HG02938 (cell line): ENCODE data around the gene CXorf66.
"Not testable (repeated sequence)": the region's sequence is repeated elsewhere in the genome, so short reads cannot be mapped to it uniquely, and the experiment has no call there.

Experiments
- ATAC-seq: cut with Tn5 transposase; IDR thresholded peaks from one replicate; pipeline ENCODE4 v1.9.1; 2021; ENCODE audit warnings: mild to moderate bottlenecking, moderate library complexity; ENCODE audit not compliant: unreplicated experiment

CXorf66 gene

GRCh38 chrX:139929876-139930275 is 35.4 kb downstream of the CXorf66 start:
- no peak for ATAC-seq

- no peak for ATAC-seq
These were observed 40.6 kb downstream of the CXorf66 start for GRCh38 chrX:139924696-139925095.

GRCh38 chrX:139924069-139924695 is 41.1 kb downstream of the CXorf66 start:
- ATAC-seq = no peak

- not testable (repeated sequence) for ATAC-seq
These were observed 44.2 kb downstream of the CXorf66 start for GRCh38 chrX:139921142-139921541.

- no peak for ATAC-seq
These were observed 45.0 kb downstream of the CXorf66 start for GRCh38 chrX:139920316-139920715.

- no peak for ATAC-seq
These were observed 50.9 kb downstream of the CXorf66 start for GRCh38 chrX:139914421-139914820.

GRCh38 chrX:139909712-139910111 is 55.6 kb downstream of the CXorf66 start:
- ATAC-seq = no peak

- ATAC-seq = no peak
These were observed 58.2 kb downstream of the CXorf66 start for GRCh38 chrX:139907078-139907477.

GRCh38 chrX:139905743-139906142 is 59.6 kb downstream of the CXorf66 start:
- no peak for ATAC-seq
